NCI-H2196 treated with DMSO at 0.1 percent for 48 hours (cell line): Measurements from ENCODE around the gene IQCE.

Experiments
- DNase-seq: peaks from one replicate; lab custom pipeline; 2025; ENCODE audit not compliant: unreplicated experiment; lab: John Stamatoyannopoulos, UW

IQCE gene

GRCh38 chr7:2613098-2613930 is 54.5 kb downstream of the IQCE start:
- DNase-seq, result no peak

DNA sequence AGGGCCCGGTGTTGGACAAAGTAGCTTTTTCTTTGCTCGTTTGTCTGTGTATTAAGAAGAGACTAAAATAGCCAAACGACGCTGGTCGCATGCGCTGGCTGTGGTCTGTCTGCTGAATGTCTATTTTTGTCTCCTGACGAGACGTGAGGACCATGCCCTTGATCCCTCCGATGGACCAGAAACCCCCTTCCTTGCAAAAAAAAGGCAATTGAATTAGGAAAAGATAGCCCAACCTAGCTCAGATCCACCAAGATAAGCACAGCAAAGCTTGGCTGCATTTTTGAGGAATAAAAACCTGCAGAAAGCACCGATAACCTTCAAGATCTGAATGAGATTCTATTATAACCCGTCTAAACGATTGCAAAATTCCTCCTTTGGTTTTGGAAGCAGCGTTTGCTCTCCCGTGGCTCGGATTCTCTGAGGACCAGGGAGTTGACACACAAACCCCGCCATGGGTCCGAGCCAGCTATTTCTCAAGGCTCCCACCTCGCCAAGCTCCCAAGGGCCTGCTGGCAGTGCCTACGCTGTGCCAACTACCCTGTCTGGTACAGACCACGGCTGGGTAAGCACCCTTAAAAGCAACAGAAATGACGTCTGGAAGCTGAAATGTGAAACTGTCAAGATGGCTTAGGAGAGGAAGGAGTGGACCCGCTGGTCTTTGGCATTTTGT is 55.3 kb downstream of the IQCE start:
- DNase-seq, result no peak

- DNase-seq, result no peak
Measured at GRCh38 chr7:2614631-2615330, 56.0 kb downstream of the IQCE start.

DNA sequence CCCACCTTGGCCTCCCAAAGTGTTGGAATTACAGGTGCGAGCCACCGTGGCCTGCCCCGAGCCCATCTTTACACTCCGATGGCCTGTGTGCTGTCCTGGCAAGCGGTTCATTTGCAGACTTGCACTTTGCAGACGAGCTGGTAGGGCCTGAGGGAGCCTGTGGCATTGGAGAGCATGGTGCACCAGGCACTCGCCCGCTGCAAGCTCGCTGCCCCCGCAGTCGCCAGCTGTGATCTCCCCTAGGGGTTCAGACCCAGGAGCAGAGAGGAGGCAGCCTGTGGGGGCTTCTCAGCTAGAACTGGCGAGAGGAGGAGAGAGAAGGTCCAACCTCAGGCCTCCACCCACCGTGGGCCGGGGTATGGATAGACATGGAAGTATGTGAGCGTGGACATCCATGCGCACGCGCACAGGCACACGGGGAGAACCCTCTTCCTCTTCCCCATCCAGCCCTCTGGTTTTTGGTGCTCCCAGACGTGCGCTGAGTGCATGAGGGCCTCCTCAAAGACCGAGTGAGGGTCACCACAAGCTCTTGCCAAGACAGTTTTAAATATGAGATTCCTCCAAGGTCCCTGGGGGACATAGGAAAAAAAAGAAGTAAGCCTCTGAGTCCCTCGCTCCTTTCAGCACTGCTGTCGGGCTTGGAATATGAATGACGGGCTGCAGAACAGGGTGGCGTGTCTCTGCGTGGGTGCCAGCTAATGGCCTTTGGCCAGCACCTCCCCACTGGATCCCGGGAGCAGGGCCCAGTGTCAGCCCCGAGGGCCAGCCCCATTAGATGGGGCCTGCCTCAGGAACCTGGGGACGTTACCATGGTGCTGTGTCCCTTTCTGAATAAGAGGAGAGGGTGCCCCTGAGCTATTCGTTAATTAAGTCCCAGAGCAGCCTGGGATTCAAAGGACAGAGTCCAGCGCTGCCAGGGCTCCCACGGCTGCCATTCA is 57.9 kb downstream of the IQCE start:
- no peak for DNase-seq

- DNase-seq, result no peak
Measured at GRCh38 chr7:2617325-2617905, 58.6 kb downstream of the IQCE start.

DNA sequence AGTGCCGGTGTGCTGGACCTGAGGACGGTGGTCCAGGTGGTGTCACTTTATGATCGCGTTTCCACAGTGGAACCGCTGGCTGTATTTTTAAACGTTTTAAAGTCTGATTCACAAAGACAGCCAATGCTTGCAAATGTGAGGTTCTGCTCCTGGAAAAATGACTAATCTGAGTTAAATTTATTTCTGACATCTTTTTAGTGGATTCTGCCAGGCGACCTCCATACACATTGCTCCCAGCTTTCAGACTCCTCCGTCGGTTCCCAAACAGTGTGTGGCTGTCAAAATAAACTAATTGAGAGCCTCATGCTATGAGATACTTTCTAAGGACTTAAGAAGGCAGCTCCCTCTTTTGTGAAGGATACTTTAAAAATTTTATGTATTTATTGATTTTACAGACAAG is 60.3 kb downstream of the IQCE start:
- DNase-seq, result no peak

GRCh38 chr7:2621061-2621828 is 62.5 kb downstream of the IQCE start:
- DNase-seq, result no peak

- DNase-seq, result no peak
Measured at GRCh38 chr7:2621948-2622640, 63.3 kb downstream of the IQCE start.

- DNase-seq, result no peak
Measured at GRCh38 chr7:2622869-2623697, 64.3 kb downstream of the IQCE start.

DNA sequence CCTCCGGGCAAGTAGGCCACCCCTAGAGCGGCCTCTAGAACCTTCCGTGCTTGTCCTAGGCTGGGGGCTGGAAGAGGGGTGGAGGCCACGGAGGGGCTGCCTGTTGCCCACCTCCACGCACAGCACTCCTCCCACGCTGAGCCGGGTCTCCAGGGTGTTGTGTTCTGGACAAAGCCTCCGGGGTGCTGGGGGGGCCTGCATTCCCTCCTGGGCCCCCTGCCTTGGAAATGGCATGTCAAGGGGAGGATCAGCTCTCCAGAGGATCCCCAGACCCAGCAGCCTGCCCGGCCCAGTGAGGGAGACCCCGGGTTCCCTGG is 64.9 kb downstream of the IQCE start:
- no peak for DNase-seq

GRCh38 chr7:2624293-2624886 is 65.6 kb downstream of the IQCE start:
- DNase-seq, result no peak

GRCh38 chr7:2626498-2627117 is 67.8 kb downstream of the IQCE start:
- no peak for DNase-seq

GRCh38 chr7:2627258-2628129 is 68.7 kb downstream of the IQCE start:
- no peak for DNase-seq

DNA sequence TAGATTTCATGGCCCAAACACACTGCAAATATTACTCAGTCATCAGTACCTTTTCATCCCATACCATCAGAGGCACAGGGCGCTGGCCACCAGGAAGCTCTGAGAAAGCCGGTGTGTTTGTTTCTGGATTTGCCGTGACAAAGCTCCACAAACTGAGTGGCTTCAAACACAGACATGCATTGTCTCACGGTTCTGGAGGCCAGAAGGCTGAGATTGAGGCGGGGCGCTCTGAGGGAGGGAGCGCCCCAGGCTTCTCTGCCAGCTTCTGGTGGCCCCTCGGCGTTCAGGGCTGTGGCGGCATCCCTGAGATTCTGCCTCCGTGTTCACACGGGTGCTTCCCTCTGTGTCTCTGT is 69.3 kb downstream of the IQCE start:
- DNase-seq, result no peak

DNA sequence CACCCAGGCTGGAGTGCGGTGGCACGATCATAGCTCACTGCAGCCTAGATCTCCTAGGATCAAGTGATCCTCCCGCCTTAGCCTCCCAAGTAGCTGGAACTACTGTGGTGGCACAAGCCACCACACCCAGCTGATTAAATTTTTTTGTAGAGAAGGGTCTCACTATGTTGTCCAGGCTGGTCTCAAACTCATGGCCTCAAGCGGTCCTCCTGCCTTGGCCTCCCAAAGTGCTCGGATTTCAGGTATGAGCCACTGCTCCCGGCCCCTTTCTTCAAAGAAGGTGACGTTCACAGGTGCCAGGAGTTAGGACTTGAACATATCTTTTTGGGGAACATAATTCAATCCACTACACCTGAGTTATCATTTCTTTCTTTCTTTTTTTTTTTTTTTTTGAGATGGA is 70.1 kb downstream of the IQCE start:
- no peak for DNase-seq

DNA sequence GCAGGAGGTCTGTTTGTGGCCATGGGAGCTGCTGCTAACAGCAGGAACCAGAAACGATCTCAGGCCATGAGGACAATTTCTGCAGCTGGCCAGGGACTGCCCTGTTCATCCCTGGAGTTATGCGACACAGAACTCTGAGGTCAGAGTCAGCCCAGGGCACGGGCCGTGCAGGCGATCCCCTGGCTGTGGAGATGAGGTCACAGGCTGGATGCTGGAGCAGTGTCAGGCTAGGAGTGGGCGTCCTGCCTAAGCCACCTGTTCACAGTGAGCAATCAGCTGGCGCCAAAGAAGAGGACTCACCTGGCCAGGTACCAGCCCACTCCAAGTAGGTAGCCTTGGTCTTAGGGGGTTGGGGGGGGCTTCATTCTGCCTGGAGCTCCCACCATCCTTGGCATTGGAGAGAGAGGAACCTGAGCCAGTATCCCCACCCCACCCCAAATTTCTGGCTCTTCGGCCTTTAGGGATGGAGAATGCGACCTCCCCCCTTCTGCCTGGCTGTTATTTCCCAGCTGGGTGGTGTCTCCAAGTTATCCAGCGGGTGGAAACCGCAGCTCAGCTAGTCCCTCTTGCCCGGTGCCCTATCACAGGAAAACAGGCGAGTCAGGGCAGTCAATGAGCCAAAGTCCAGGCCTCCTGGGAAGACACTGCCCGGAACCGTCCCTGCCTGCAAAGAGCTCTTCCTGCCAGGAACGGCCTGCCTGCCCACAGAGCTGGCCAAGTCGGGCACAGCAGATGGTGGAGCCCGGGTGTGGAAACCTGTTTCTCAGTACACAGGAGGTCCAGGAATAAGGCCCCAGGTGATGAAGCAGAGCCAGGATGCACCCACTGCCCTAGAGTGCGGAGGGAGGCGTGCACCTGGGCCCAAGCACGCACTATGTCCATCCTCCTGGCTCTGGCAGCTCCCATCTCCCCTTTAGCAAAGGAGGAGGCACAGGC is 71.2 kb downstream of the IQCE start:
- DNase-seq, result peak; percentile 14
